Karpas-422 (cell line): ENCODE results near the gene FAM222A. TPM values are rescaled to one million over a fixed set of nuclear protein-coding genes. Genes with fewer than 3 reads are reported as not detected.

Source experiments
- DNase-seq: peaks from one replicate; pipeline ENCODE4 v3.0.0-alpha.2; 2015
- H2AFZ ChIP-seq: fragments of 200-600 bp; sonication (generic); 2 replicates; pipeline ENCODE4 v1.6.1; 2014; ENCODE audit warnings: antibody characterized with exemption, low read length, mixed read lengths
- H3K27ac ChIP-seq: fragments of 200-600 bp; sonication (generic); 2 replicates; pipeline ENCODE4 v1.5.1; 2014; ENCODE audit warnings: mild to moderate bottlenecking, low read length, moderate library complexity
- H3K27me3 ChIP-seq: fragments of 200-600 bp; sonication (generic); 2 replicates; pipeline ENCODE4 v1.6.1; 2014; ENCODE audit warnings: low read length, mixed read lengths
- H3K36me3 ChIP-seq: fragments of 200-600 bp; sonication (generic); 2 replicates; pipeline ENCODE4 v1.6.1; 2014; ENCODE audit warnings: low read length, mixed read lengths; ENCODE audit not compliant: insufficient read depth
- H3K4me1 ChIP-seq: fragments of 200-600 bp; sonication (generic); 2 replicates; pipeline ENCODE4 v1.6.1; 2014; ENCODE audit warnings: mild to moderate bottlenecking, low read length, mixed read lengths
- H3K4me2 ChIP-seq: fragments of 200-600 bp; sonication (generic); 2 replicates; pipeline ENCODE4 v1.6.1; 2014; ENCODE audit warnings: low read length, low read depth, mild to moderate bottlenecking; ENCODE audit not compliant: poor library complexity, severe bottlenecking
- H3K4me3 ChIP-seq: fragments of 200-600 bp; sonication (generic); 2 replicates; pipeline ENCODE4 v1.5.1; 2014; ENCODE audit warnings: mild to moderate bottlenecking, antibody characterized with exemption, low read length, mixed read lengths
- H3K79me2 ChIP-seq: fragments of 200-600 bp; sonication (generic); 2 replicates; pipeline ENCODE4 v1.6.1; 2014; ENCODE audit warnings: mild to moderate bottlenecking, low read length, mixed read lengths
- H3K9ac ChIP-seq: fragments of 200-600 bp; sonication (generic); 2 replicates; pipeline ENCODE4 v1.6.0; 2014; ENCODE audit warnings: low read length
- H3K9me2 ChIP-seq: fragments of 200-600 bp; sonication (generic), shearing (Covaris generic); replicated peaks from 2 replicates; pipeline ENCODE4 v1.6.0; 2014; ENCODE audit warnings: mild to moderate bottlenecking, low read length, moderate library complexity; ENCODE audit not compliant: insufficient read depth
- H3K9me3 ChIP-seq: fragments of 300-700, 200-600 bp; sonication (generic); 2 replicates; pipeline ENCODE4 v1.6.1; 2014; ENCODE audit warnings: low read length, mixed read lengths
- H4K20me1 ChIP-seq: fragments of 200-600 bp; sonication (generic); 2 replicates; pipeline ENCODE4 v1.6.1; 2014; ENCODE audit warnings: mild to moderate bottlenecking, antibody characterized with exemption, low read length, low read depth; ENCODE audit not compliant: insufficient read depth
- total RNA-seq: library from RNA; depleted of rRNA; stranded (reverse); fragments of >200 nt; shearing (Covaris generic); gene quantifications from 2 replicates; pipeline ENCODE4 v1.2.3, GENCODE V29; 2014; ENCODE audit warnings: low replicate concordance; rRNA removed

FAM222A gene
- 0.11 and 0.94 TPM in 2 replicates for total RNA-seq

- H3K27me3 ChIP-seq, result no peaks in the 10 kb centered on the region
- H2AFZ ChIP-seq, result peak within 1 kb of the TSS; percentile 71; the same call in 1 of the 2 replicates
- H3K36me3 ChIP-seq, result no peaks in the 10 kb centered on the region
- peak; percentile 98 for DNase-seq
- H3K79me2 ChIP-seq, result no peaks in the 10 kb centered on the region
- H3K9ac ChIP-seq, result peak within 1 kb of the TSS; percentile 62
- H3K27ac ChIP-seq, result no peak within 1 kb of the TSS
- H3K4me3 ChIP-seq, result peak within 1 kb of the TSS; percentile 79
- peaks cover 20% of the 10 kb centered on the region for H3K4me1 ChIP-seq
- no peaks in the 10 kb centered on the region for H3K9me2 ChIP-seq
- peak within 1 kb of the TSS; percentile 95 for H3K4me2 ChIP-seq
- peaks cover 6% of the 10 kb centered on the region; the same call in 1 of the 2 replicates for H4K20me1 ChIP-seq
- H3K9me3 ChIP-seq, result no peaks in the 10 kb centered on the region
Measured at GRCh38 chr12:109713187-109714070, at the start of gene FAM222A. Gene FAM222A, plus strand, starts transcription at chr12:109713825. Its CDS starts 30,322 bp downstream, at chr12:109744147.

GRCh38 chr12:109664402-109664801 is 49.2 kb upstream of the FAM222A start:
- no peak for DNase-seq

DNA sequence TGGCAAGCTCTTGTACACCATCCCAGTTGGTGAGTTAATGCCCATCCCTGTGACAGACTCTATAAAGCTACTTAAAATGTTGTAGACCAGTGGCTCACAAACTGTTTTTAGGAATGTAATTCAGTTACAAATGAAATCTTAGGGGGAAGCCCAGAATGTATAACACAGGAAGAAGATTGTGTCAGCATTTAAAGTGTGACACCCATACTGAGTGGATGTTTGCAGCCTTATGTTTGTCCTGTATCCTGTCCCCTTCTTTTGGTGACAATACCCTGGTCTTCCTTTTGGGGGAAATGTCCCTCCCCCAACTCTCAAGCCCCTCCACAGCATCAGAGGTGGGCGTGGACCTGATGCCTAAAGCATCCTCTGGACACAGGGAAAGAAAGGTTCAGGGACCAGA is 47.6 kb upstream of the FAM222A start:
- Histone ChIP-seq H3K79me2 (no peaks in the 10 kb centered on the region), H3K9me2 (no peaks in the 10 kb centered on the region), H3K27ac (no peak overlapping the region), H3K36me3 (no peaks in the 10 kb centered on the region), H3K4me3 (no peak overlapping the region), H3K27me3 (no peaks in the 10 kb centered on the region), H3K4me2 (no peak overlapping the region), H3K9me3 (no peaks in the 10 kb centered on the region), H4K20me1 (no peaks in the 10 kb centered on the region), H2AFZ (no peak overlapping the region), H3K9ac (no peak overlapping the region), H3K4me1 (no peaks in the 10 kb centered on the region)
- DNase-seq, result no peak

More at GRCh38 chr12:109664402-109664801, 49.2 kb upstream of the FAM222A start:
- Histone ChIP-seq H4K20me1 (no peaks in the 10 kb centered on the region), H3K27me3 (no peaks in the 10 kb centered on the region), H2AFZ (no peak overlapping the region), H3K9me2 (no peaks in the 10 kb centered on the region), H3K4me1 (no peaks in the 10 kb centered on the region), H3K9me3 (no peaks in the 10 kb centered on the region), H3K4me2 (no peak overlapping the region), H3K27ac (no peak overlapping the region), H3K79me2 (no peaks in the 10 kb centered on the region), H3K36me3 (no peaks in the 10 kb centered on the region), H3K4me3 (no peak overlapping the region), H3K9ac (no peak overlapping the region)

DNA sequence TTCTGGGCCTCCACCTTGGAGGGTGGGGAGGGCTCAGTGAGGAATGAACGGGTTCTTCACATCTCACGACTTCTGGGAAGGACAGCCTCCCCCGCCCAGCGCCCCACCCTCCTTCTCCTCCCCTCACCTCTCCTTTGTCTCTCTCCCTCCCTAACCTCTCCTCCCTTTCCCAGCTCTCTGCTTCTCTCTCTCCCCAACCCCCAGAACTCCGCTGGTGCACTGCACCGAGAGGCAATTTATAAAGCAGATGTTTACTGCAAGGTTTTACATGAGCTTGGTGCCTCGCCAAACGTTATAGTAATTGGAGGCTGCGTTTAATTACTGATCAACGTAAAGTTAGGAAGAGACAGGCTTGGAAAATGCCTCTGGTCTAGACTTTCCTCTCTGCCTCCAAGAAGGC is 42.9 kb upstream of the FAM222A start:
- Histone ChIP-seq H3K9me2 (no peaks in the 10 kb centered on the region), H3K4me2 (no peak overlapping the region), H3K4me3 (no peak overlapping the region), H3K79me2 (no peaks in the 10 kb centered on the region), H3K27ac (no peak overlapping the region), H3K36me3 (no peaks in the 10 kb centered on the region), H4K20me1 (no peaks in the 10 kb centered on the region), H3K9ac (no peak overlapping the region), H3K4me1 (no peaks in the 10 kb centered on the region), H3K9me3 (no peaks in the 10 kb centered on the region), H3K27me3 (no peaks in the 10 kb centered on the region), H2AFZ (no peak overlapping the region)
- no peak for DNase-seq

- Histone ChIP-seq H3K9me3 (no peaks in the 10 kb centered on the region), H3K27ac (no peak overlapping the region), H3K27me3 (no peaks in the 10 kb centered on the region), H2AFZ (no peak overlapping the region), H3K79me2 (no peaks in the 10 kb centered on the region), H3K4me1 (no peaks in the 10 kb centered on the region), H4K20me1 (no peaks in the 10 kb centered on the region), H3K9me2 (no peaks in the 10 kb centered on the region), H3K36me3 (no peaks in the 10 kb centered on the region), H3K4me3 (no peak overlapping the region), H3K4me2 (no peak overlapping the region), H3K9ac (no peak overlapping the region)
- no peak for DNase-seq
Measured at GRCh38 chr12:109671502-109671901, 42.1 kb upstream of the FAM222A start.

DNA sequence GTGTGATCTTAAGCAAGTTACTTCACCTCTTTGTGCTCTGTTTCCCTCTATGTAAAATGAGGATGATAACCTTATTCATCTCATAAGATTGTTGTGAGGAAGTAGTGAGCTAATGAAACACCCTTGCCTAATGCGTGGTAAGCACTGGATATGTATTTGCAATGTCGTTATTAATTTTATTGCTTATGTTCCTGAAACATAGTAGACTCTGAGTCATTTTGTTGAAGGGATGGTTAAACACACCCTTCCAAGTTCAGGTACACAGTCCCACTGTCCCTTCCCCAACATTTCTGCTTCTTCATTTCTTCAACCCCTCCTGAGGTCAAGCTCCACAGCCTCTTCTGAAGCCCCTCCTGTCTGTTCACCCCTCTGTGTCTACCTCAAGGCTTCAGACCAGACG is 40.2 kb upstream of the FAM222A start:
- no peaks in the 10 kb centered on the region for H3K4me1 ChIP-seq
- no peaks in the 10 kb centered on the region for H3K79me2 ChIP-seq
- H3K9me2 ChIP-seq, result no peaks in the 10 kb centered on the region
- no peak overlapping the region for H3K4me2 ChIP-seq
- H3K9ac ChIP-seq, result no peak overlapping the region
- no peak overlapping the region for H2AFZ ChIP-seq
- H3K27me3 ChIP-seq, result no peaks in the 10 kb centered on the region
- H3K4me3 ChIP-seq, result no peak overlapping the region
- no peaks in the 10 kb centered on the region for H4K20me1 ChIP-seq
- no peaks in the 10 kb centered on the region for H3K9me3 ChIP-seq
- no peak for DNase-seq
- H3K27ac ChIP-seq, result no peak overlapping the region
- no peaks in the 10 kb centered on the region for H3K36me3 ChIP-seq

GRCh38 chr12:109673884-109674283 is 39.7 kb upstream of the FAM222A start:
- H3K36me3 ChIP-seq, result no peaks in the 10 kb centered on the region
- H3K4me2 ChIP-seq, result no peak overlapping the region
- no peak overlapping the region for H3K4me3 ChIP-seq
- no peaks in the 10 kb centered on the region for H3K9me3 ChIP-seq
- no peak for DNase-seq
- no peaks in the 10 kb centered on the region for H3K79me2 ChIP-seq
- no peak overlapping the region for H3K9ac ChIP-seq
- no peaks in the 10 kb centered on the region for H3K4me1 ChIP-seq
- no peaks in the 10 kb centered on the region for H4K20me1 ChIP-seq
- H3K27ac ChIP-seq, result no peak overlapping the region
- no peaks in the 10 kb centered on the region for H3K27me3 ChIP-seq
- H3K9me2 ChIP-seq, result no peaks in the 10 kb centered on the region
- H2AFZ ChIP-seq, result no peak overlapping the region

DNA sequence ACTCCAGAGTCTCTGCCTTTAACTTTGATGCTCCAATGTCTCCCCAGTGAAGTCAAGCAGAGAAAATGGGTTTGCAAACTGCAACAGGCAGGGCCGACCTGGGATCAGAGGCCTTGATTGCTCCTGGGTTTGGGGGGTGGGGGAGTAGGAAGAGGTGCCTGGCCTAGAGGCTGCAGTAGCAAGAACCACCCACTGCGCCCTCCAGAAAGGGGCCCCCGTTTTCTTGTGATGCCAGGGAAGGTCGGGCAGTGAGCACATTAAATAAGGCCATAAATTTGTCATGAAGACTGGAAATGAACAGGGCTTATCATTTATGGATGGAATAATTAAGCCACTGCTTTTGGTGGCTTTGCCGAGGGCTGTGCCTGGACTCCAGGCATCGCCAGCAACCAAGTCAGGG is 38.2 kb upstream of the FAM222A start:
- no peak overlapping the region for H3K4me3 ChIP-seq
- no peaks in the 10 kb centered on the region for H3K79me2 ChIP-seq
- no peaks in the 10 kb centered on the region for H3K27me3 ChIP-seq
- no peaks in the 10 kb centered on the region for H3K4me1 ChIP-seq
- DNase-seq, result no peak
- no peaks in the 10 kb centered on the region for H3K9me3 ChIP-seq
- no peak overlapping the region for H3K27ac ChIP-seq
- no peak overlapping the region for H3K4me2 ChIP-seq
- no peak overlapping the region for H2AFZ ChIP-seq
- H3K9ac ChIP-seq, result no peak overlapping the region
- no peaks in the 10 kb centered on the region for H3K36me3 ChIP-seq
- no peaks in the 10 kb centered on the region for H3K9me2 ChIP-seq
- H4K20me1 ChIP-seq, result no peaks in the 10 kb centered on the region
